HG02938 (cell line): ENCODE results near the gene WNT7A.
"Not testable (repeated sequence)": the region's sequence is repeated elsewhere in the genome, so short reads cannot be mapped to it uniquely, and the experiment has no call there.

Experiments
- ATAC-seq: cut with Tn5 transposase; IDR thresholded peaks from one replicate; pipeline ENCODE4 v1.9.1; 2021; ENCODE audit warnings: mild to moderate bottlenecking, moderate library complexity; ENCODE audit not compliant: unreplicated experiment

Gene WNT7A

GRCh38 chr3:13879946-13880810 is at the start of gene WNT7A:
WNT7A (minus strand) TSS chr3:13880071; CDS start chr3:13879816, 255 bp downstream.
- no peak for ATAC-seq

GRCh38 chr3:13928741-13929140 is 48.9 kb upstream of the WNT7A start:
- not testable (repeated sequence) for ATAC-seq

- ATAC-seq, result no peak
Measured at GRCh38 chr3:13927295-13927694, 47.4 kb upstream of the WNT7A start.

- no peak for ATAC-seq
Measured at GRCh38 chr3:13916375-13916774, 36.5 kb upstream of the WNT7A start.

- ATAC-seq, result no peak
Measured at GRCh38 chr3:13902648-13903238, 22.9 kb upstream of the WNT7A start.

GRCh38 chr3:13901935-13902584 is 22.2 kb upstream of the WNT7A start:
- ATAC-seq, result no peak

- ATAC-seq, result no peak
Measured at GRCh38 chr3:13898346-13898745, 18.5 kb upstream of the WNT7A start.

GRCh38 chr3:13896473-13897154 is 16.7 kb upstream of the WNT7A start:
- ATAC-seq, result no peak

GRCh38 chr3:13895155-13896105 is 15.6 kb upstream of the WNT7A start:
- peak; percentile 95 for ATAC-seq

GRCh38 chr3:13894807-13895154 is 14.9 kb upstream of the WNT7A start:
- no peak for ATAC-seq

- ATAC-seq, result no peak
Measured at GRCh38 chr3:13894096-13894806, 14.4 kb upstream of the WNT7A start.

GRCh38 chr3:13892304-13892703 is 12.4 kb upstream of the WNT7A start:
- ATAC-seq, result no peak

GRCh38 chr3:13891492-13892073 is 11.7 kb upstream of the WNT7A start:
- ATAC-seq, result no peak

- ATAC-seq, result no peak
Measured at GRCh38 chr3:13891017-13891392, 11.1 kb upstream of the WNT7A start.

- no peak for ATAC-seq
Measured at GRCh38 chr3:13890377-13891016, 10.6 kb upstream of the WNT7A start.

GRCh38 chr3:13888576-13888975 is 8.7 kb upstream of the WNT7A start:
- ATAC-seq, result no peak

- ATAC-seq, result no peak
Measured at GRCh38 chr3:13887495-13888300, 7.8 kb upstream of the WNT7A start.

- no peak for ATAC-seq
Measured at GRCh38 chr3:13886593-13887129, 6.8 kb upstream of the WNT7A start.
